ENCODE results near the gene CHRM1. TPM values are rescaled to one million over a fixed set of nuclear protein-coding genes. Genes with fewer than 3 reads are reported as not detected.

CHRM1 gene
- total and polyA plus RNA-seq, 8 donors, result 0.06 to 0.19 (median 0.12) TPM; not detected in 1

- Histone ChIP-seq H3K4me3 (peak overlapping the region in 3 of 4 donors; percentile 80 to 92 (median 90)), H3K27me3 (no peaks in the 10 kb centered on the region), H3K4me1 (peaks cover 31 to 43% (median 43%) of the 10 kb centered on the region in 3 donors), H3K36me3 (peaks cover 0 to 50% (median 38%) of the 10 kb centered on the region in 3 donors), H3K27ac (peak overlapping the region in 3 of 4 donors; percentile 99), H3K9me3 (no peaks in the 10 kb centered on the region)
- no peak for DNase-seq
- intact Hi-C loops (cut with DNase I), result no loop called here
- no peak for FAIRE-seq
- ATAC-seq, result no peak
- no peak for TF ChIP-seq CTCF (IDR thresholded peaks at IDR 0.05)
- 24 to 29% methylated on average over 6 of the region's 6 CpGs for WGBS, 2 donors
Observed at GRCh38 chr11:62882431-62882749, 38.8 kb downstream of the CHRM1 start.

- intact Hi-C loops (cut with DNase I), result no loop called here
Observed at GRCh38 chr11:62881579-62882430, 39.4 kb downstream of the CHRM1 start.

GRCh38 chr11:62880803-62881578 is 40.2 kb downstream of the CHRM1 start, which contains the start of gene SLC3A2:
SLC3A2 (plus strand) TSS chr11:62880896; CDS start chr11:62881024, 128 bp downstream.
- intact Hi-C loops (cut with DNase I), result no loop called here
- DNase-seq (peak; percentile 87 to 95 (median 90)), FAIRE-seq (no peak), ATAC-seq (peak; percentile 83 to 91 (median 86))
- no peaks in the 10 kb centered on the region for H3K9me3 ChIP-seq
- WGBS, 2 donors, result 0 to 1% methylated on average over 67 to 69 of the region's 69 CpGs
- H3K4me3 ChIP-seq, result peak within 1 kb of the TSS; percentile 80 to 92 (median 88)
- no peaks in the 10 kb centered on the region for H3K27me3 ChIP-seq
- H3K27ac ChIP-seq, result peak within 1 kb of the TSS; percentile 99
- H3K4me1 ChIP-seq, result peaks cover 31 to 57% (median 57%) of the 10 kb centered on the region in 3 donors
- peaks cover 0 to 36% (median 30%) of the 10 kb centered on the region in 3 donors for H3K36me3 ChIP-seq
- TF ChIP-seq CTCF (IDR thresholded peaks at IDR 0.05), result peak; percentile 26 to 57 (median 43)

More at GRCh38 chr11:62881579-62882430, 39.4 kb downstream of the CHRM1 start:
- no peaks in the 10 kb centered on the region for H3K27me3 ChIP-seq
- FAIRE-seq (no peak), DNase-seq (peak; percentile 90 to 96 (median 94)), ATAC-seq (peak; percentile 69 to 81 (median 75))
- H3K36me3 ChIP-seq, result peaks cover 0 to 44% (median 32%) of the 10 kb centered on the region in 3 donors
- peak overlapping the region; percentile 80 to 92 (median 88) for H3K4me3 ChIP-seq
- TF ChIP-seq CTCF (IDR thresholded peaks at IDR 0.05), result no peak
- WGBS, 2 donors, result 3% methylated on average over 19 to 21 of the region's 21 CpGs
- H3K27ac ChIP-seq, result peak overlapping the region; percentile 99
- H3K9me3 ChIP-seq, result no peaks in the 10 kb centered on the region
- peaks cover 31 to 49% (median 49%) of the 10 kb centered on the region in 3 donors for H3K4me1 ChIP-seq

GRCh38 chr11:62880231-62880802 is 40.8 kb downstream of the CHRM1 start:
- no peak for TF ChIP-seq CTCF (IDR thresholded peaks at IDR 0.05)
- DNase-seq (no peak), ATAC-seq (peak in 3 of 4 donors; percentile 4 to 19 (median 9)), FAIRE-seq (no peak)
- Histone ChIP-seq H3K36me3 (peaks cover 0 to 29% (median 25%) of the 10 kb centered on the region in 3 donors), H3K4me1 (peaks cover 35 to 59% (median 58%) of the 10 kb centered on the region in 3 donors), H3K9me3 (no peaks in the 10 kb centered on the region), H3K27ac (peak overlapping the region; percentile 99), H3K4me3 (peak overlapping the region; percentile 80 to 92 (median 88)), H3K27me3 (no peaks in the 10 kb centered on the region)
- intact Hi-C loops (cut with DNase I), result no loop called here
- 0% methylated on average over 16 of the region's 16 CpGs for WGBS, 2 donors
